ENCODE results near the gene SH3BGR. TPM values are rescaled to one million over a fixed set of nuclear protein-coding genes. Genes with fewer than 3 reads are reported as not detected.
A peak's percentile ranks its signal among the peaks of the same experiment; 100 is the strongest.
"Not testable (repeated sequence)": the region's sequence is repeated elsewhere in the genome, so short reads cannot be mapped to it uniquely, and the experiment has no call there.

Gene SH3BGR
- 1 to 10 TPM; 4.9 to 8.5 (median 6.7) TPM for polyA plus RNA-seq (ENCODE audit: insufficient read length in 4 of 4)

DNA sequence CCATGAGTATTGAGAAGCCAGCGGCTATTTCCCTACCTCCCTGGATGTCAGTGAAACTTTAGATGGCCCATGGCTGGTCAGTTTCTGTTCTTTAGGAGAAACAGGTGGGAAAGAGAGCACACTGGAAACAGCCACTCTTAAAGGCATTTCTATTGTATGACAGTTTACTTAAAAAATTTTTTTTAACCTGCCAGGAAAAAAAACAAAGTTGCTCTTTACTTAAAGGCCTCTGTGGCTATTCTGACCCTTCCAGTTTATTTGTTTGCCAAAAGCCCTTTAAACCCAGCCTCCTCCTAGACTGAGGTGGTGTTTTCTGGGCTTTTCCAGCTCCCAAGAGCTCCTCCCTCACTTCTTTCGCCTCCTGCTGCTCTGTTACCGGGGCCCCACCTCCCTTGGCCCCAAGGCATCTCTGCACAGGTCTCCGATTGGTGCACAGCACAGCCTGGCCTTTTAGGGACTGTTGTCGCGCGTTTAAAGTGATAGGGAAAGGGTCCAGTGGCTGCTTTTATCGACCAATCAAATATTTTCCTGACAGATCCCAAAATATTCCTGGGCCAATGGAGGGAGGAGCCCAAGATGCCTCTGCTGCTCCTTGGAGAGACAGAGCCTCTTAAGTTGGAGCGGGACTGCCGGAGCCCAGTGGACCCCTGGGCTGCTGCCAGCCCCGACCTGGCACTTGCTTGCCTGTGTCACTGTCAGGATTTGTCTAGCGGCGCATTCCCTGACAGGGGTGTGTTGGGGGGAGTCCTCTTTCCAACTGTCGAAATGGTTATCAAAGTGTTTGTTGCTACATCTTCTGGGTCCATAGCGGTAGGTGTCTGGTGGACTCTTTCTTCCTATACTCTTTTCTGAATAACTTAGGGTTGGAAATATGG lies at the start of gene SH3BGR:
SH3BGR (plus strand) TSS at position 639 of the 875 bp plus-strand sequence; CDS start at position 766, 127 bp downstream.
- no peak for DNase-seq (ENCODE audit: low read depth in 4 of 4, low spot score in 2 of 4)

DNA sequence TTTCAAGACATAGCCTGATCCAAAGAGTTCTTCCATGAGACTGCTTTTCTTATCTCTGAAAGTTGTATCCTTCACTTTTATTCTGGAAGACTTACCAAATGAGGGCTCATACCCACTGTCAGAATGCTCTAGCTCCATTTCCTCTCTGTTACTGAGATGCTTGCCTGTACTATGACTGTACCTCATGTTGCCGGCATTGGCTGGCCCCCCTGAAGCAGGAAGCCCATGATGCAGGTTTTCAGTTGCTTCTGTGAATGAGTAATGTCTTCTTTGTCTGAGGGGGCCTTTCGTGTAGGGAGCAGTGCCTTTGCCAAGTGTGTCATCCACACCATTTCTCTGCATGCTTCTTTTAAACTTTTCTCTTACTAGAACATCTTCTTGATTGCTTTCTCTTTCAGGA lies 45.7 kb upstream of the SH3BGR start:
- no peak for DNase-seq (ENCODE audit: low read depth in 4 of 4, low spot score in 2 of 4)

DNA sequence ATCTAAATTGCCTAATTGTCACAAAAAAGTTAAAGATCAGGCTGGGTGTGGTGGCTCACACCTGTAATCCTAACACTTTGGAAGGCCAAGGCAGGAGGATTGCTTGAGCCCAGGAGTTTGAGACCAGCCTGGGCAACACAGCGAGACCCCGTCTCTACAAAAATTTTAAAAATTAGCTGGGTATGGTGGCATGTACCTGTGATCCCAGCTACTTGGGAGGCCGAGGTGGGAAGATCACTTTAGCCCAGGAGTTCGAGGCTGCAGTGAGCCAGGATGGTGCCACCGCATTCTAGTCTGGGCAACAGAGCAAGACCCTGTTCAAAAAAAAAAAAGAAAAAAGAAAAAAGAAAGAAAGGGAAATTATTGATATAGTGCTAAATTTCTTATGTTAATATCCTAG lies 32.6 kb upstream of the SH3BGR start:
- DNase-seq (ENCODE audit: low read depth in 4 of 4, low spot score in 2 of 4), result not testable (repeated sequence)

DNA sequence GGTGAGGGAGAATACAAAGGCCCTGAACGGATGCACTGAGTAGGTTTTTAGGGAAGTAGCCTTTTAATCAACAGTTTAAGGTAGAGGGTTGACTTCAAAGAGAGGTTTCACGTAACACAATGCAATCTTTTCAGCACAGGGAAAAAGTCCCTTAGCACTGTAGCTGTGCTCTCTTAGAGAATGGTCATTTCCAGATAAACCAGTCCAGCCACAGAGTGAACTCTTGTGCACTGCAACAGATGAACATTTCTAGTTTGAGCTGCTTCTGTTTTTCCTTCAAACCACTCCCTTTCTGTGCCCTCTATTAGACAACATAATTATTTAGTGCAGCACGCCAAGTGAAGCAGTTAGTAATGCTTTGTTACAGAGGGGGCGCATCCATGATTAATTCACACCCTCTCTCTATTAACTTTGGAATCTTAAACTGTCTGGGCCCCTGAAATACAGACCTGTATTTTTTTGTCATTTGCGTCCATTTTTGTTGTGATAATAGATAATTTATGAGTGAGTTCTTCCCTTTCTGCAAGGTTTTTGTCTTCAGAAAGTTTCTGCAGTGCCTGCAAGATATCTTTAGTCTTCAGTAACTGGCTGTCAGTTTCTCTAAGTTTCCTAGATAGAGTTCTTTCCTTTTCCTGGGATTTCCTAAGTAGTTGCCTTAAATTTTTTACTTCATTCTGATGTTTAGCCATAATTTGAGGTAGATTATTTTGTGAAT lies 29.1 kb upstream of the SH3BGR start:
- peak in 2 of 4 donors; percentile 9 to 11 for DNase-seq (ENCODE audit: low read depth in 4 of 4, low spot score in 2 of 4)

DNA sequence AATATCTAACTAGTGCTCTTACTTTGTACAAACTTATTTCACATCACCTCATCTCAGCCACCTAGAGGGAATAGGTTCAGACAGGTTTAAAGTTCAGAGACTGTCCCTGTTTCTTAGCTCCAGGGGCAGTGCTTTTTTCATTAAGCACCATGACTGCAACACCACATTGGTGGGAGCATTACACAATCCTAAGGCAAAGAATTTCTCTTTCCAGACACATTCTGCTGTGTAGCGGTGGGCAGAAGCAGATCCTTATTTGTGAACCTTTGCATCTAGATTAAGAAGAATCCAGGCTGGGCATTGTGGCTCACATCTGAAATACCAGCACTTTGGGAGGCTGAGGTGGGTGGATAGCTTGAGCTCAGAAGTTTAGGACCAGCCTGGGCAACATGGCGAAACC lies 22.3 kb upstream of the SH3BGR start:
- DNase-seq (ENCODE audit: low read depth in 4 of 4, low spot score in 2 of 4), result no peak

DNA sequence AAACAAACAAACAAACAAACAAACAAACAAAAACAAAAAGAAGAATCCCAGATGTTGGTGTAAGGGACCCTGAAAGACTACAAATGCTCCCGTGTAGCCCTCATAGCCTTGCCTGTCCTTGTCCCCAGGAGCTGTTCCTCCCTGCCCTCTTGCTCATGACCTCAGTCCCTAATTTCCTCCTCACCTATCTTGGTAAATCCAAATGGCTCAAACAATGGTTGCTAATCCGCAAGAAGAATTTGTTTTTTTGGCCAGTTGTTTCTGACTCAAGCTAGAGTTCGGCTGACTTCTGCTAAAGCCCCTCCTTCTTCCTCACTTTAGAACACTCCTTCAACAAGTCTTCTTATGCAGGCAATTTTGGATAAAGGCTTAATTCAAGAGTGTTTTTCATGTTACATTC lies 21.8 kb upstream of the SH3BGR start:
- no peak for DNase-seq (ENCODE audit: low read depth in 4 of 4, low spot score in 2 of 4)

DNA sequence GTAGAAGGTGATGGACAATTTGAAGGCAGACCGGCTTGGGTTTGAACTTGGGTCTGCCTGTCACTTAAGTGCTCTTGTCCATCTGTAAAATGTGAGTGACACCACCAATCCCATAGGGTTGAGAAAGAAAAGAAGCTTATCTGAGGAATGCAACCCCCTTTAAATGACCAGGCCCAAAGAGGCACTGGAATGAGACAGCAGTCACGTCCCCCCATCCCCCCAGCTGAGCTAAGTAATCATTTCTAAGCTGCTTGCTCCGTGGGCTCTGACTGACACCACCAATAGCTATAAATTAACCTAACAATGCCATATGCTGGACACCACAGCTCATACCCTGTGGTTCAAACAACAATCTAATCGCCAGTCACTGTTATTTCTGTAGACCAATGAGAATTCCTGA lies 21.3 kb upstream of the SH3BGR start:
- DNase-seq (ENCODE audit: low read depth in 4 of 4, low spot score in 2 of 4), result no peak

DNA sequence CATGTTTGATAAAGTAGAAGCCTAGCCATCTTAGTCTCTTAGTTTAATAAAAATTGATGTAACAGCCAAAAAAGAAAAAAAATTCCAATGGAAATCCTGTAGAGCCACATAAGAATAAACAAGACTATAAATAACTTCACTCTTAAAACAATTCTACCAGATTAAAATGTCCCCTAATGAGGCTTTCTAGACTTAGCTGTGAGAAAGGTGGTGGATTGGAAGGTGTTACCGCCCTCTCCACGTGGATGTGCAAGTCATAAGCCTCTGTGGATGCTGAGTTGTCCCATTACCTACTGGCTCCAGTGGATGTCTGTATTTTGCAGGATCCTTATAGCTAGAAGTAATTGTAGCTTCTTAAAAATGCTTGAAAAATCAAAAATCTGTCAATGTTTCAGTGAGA lies 20.8 kb upstream of the SH3BGR start:
- DNase-seq (ENCODE audit: low read depth in 4 of 4, low spot score in 2 of 4), result no peak

DNA sequence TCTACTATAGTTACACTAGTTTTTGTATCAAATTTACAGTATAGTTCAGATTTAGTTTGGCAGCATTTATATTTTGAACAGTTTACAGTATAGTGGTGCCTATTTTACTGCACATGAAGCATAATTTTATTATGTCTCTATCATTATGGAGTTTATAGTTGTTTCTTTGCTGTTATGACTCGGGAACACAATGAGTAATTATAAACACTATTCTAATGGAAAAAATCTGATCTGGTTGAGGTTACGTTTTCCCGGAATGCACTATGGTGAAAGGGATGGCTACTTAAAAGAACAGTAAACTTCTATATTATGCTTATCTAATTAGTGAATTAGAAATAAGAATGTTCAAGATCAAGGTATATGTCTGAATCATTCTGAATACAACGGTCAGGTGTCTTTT lies 16.8 kb upstream of the SH3BGR start:
- DNase-seq (ENCODE audit: low read depth in 4 of 4, low spot score in 2 of 4), result no peak

DNA sequence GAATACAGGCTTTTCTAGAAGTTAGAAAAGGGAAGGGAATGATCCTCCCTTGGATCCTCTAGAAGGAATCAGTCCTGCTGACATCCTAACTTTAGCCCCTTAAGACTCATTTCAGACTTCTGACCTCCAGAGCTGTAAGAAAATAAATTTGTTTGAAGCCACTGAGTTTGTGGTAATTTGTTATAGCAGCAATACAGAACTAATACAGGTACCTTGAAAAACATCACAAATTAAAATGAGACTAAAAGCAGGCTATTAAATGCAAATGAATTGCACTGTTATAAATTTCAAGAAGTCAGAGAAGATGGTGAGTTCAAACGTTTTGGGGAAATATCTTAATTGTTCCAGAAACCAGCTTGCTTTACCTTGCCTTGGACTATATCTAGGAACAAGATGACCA lies 12.5 kb upstream of the SH3BGR start:
- no peak for DNase-seq (ENCODE audit: low read depth in 4 of 4, low spot score in 2 of 4)

DNA sequence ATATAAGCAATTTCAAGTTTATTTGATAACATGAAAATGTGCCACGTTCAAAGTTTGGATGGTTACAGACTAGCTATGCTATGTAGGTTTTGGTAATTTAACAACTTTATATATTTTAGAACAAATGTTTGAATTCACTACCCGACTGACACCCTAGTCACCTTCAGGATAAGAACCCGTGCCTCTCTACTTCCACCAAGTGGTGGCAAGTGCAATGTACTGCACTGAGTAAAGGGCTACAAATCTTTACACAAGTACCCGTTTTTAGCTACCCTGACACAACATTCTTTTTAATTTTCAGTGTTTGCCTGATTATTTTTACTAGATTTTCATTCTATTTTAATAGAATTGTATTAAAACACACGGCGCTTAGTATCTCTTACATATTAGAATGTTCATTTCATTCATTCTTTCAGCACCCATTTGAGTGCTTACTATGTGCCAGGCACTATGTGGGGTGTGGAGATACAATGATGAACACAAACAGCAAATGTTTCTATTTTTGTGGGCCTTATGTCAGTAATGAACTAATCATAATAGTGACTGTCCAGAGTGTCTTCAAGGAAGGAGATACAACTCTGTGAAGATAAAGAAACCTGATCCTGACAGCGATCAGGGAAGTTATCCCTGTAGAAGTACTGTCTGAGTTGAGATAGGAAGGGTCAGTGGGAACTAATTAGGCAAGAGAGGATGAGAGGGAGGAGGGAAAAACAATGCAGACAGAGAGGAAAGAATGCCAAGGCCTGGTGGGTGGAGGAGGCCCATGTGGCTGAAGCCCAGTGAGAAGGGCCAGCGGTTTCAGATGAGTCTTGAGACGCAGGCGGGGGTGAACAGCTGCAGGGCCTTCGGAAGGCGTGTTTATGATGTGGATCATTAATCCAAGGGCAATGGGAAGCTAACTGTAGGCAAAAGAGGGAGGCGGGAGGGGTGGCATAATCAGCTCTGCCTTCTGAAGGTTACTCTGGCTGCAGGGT lies 10.0 kb upstream of the SH3BGR start:
- no peak for DNase-seq (ENCODE audit: low read depth in 4 of 4, low spot score in 2 of 4)

DNA sequence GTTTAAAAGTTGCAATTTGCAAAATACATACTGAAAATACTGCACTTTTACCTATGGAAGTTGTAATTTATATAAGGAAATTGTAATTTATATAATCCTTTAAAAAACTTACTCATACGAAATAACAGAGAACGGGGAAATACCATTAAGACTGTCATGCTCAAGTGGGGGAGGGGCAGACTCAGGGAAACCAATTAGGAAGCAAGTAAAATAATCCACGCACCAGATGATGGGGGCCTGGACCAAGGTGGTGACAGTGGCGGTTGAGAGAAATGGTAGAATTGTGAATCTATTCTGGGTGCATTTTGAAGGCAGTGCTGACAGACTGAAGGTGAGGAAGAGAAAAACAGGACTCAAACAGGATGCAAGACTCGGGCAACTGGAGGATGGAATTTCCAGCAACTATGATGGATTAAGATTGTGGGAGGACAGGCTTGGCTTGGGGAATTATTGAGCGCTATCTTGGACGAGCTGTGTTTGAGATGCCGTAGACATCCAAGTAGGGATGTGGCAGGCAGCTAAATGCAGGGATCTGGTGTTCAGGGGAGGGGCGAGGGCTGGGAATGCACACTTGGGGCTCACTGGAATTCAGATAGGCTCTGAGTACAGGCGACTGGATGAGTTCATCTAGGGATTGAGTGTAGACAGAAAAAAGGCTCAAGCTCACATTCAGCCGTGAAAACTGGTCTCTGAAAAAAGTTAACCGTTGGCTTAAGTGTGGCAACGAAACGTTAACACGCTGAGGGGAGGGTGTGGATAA lies 7.2 kb upstream of the SH3BGR start:
- no peak for DNase-seq (ENCODE audit: low read depth in 4 of 4, low spot score in 2 of 4)

DNA sequence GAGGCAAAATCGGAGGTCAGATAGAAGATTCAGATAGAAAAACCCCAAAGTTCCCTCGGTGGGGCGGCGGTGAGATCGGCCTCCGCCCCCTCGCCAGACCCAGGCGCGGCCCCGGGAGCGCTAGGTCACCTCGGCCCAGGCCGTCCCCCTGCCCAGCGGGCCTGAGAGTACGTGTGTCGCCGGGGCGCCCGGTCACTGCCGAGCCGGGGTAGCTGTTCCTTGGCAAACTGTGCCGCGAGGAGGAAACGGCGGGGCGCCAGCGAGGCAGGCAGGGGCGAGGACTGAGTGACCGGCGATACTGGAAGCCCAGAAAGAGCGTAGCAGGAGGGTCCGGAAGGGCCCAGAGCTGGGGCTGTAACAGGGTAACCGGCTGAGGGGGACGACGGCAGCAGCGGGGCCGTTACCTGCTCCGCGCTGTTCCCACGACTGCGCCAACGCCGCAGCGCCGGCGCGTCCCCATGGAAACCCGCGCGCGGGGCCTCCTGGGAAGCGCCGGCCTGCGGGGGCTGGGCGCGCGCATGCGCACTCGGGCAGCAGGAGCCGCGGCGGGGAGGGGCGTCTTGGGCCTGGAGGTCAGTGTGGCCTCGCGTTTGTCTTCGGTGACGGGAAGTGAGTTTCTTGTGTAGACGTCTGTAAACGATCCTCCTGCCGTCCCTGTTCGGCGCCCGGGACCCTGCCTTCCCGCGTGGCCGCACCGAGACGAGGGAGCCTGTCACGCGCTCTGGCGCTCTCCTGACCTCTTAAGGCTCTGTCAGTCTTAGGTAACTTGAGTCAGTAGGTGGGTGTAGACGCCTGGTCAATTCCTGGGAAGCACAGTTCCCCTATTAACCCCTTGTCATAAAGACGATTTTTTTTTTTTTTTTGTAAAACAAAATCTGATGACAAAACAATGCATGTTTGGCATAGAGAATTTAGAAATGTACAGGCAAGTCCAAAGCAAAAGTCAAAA lies 6.2 kb upstream of the SH3BGR start, which contains the start of gene LCA5L:
LCA5L (minus strand) TSS at position 458 of the 949 bp plus-strand sequence. CDS start 17,285 bp downstream, outside the sequence.
- peak; percentile 75 to 84 (median 80) for DNase-seq (ENCODE audit: low read depth in 4 of 4, low spot score in 2 of 4)

DNA sequence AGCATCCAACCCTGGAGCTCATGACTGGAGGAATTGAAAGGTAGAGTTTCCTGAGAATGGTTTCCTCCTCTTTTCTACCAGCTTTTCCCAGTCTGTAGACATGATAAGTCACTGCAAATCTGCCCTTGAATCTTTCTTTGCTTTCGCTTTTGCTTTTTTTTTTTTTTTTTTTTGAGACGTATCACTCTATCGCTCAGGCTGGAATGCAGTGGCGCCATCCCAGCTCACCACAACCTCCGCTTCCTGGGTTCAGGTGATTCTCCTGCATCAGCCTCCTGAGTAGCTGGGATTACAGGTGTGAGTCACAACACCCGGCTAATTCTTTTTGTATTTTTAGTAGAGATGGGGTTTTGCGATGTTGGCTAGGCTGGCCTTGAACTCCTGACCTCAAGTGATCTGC lies 4.5 kb upstream of the SH3BGR start:
- DNase-seq (ENCODE audit: low read depth in 4 of 4, low spot score in 2 of 4), result no peak

DNA sequence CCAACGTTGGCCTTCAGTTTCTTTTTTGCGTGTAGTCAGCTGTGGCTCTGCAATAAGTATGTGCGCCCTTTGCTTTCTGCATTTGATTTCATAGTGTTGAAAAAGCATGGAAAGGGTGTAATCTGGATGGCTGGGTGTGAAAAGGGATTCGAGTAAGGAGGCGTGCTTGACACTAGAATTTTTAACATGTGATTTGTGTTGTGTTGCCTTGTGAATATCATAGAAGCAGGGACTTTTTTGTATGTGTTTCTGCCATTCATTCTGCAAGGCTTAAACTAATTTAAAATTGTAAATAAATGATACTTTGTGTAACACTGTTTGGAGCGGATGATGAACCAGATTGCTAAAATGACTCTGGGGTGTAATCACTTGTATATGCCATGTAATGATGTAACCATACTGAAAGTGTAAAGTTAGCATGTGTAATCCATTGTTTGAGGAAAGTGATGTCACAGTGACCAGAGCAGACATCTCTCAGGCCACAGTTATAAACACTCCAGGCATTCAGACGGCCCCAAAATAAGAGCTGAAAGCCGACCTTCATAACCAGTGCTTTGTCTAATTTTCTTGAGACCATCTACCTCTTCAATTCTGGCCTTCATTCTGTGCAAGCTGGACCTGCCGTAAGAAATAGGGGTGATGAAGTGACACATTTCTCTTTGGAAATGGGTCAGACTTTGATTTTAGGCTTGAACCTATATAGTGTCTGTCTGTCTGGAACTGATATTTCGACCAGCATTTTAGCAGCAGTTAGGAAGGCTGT lies 618 bp downstream of the SH3BGR start:
- no peak for DNase-seq (ENCODE audit: low read depth in 4 of 4, low spot score in 2 of 4)

DNA sequence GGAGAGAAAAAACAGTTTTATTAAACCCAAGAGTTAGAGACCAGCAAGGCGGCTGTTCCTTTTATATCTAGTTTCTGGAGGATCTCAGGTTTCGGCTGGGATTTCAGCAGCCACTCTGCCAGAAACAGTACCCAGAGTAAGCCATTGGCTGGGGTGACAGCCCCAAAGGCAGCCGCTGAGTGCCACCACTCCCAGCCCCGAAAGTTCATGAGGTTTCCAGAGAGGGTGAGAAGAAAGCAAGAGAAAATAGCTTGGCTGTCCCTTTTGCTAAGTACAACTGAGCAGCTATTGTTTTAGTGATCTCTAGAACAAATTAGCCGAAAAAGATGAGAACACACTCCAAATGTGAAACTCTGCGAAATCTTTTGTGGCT lies 1.2 kb downstream of the SH3BGR start:
- DNase-seq (ENCODE audit: low read depth in 4 of 4, low spot score in 2 of 4), result no peak

DNA sequence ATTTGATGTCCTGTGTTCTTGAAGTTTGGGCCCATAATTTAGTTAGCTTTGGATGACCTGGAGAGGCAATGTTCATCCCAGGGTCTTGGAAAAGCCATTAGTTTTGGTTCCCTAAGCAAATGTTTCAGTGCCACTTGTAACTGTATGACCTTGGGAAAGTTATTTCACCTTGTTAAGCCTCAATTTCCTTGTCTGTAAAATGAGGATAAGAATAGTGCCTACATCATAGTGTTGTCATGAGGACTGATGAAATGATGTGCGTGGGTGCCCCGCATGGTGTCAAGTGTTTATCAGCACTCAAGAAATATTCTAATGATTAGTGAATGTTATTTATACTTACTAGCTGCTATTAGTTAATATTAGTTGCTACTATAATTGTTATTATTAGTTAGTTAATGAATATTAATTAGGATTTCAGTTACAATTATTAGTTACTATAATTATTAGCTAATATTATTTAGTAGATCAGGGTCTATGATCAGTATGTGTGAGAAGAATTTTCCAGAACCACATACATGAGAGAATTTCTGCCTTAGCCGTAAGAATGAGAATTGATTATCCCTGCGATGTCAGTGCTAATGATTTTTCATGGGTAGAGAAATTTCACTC lies 1.9 kb downstream of the SH3BGR start:
- DNase-seq (ENCODE audit: low read depth in 4 of 4, low spot score in 2 of 4), result no peak
